K562 (cell line): Measurements from ENCODE around the gene WDR55. TPM values are rescaled to one million over a fixed set of nuclear protein-coding genes. Genes with fewer than 3 reads are reported as not detected.

Experiments
- ARID1B ChIP-seq: fragments of 450-650 bp; IDR thresholded peaks from 2 replicates; pipeline ENCODE4 v1.6.1; 2016; ENCODE audit warnings: antibody characterized with exemption, mild to moderate bottlenecking, inconsistent platforms
- KLF1 ChIP-seq: fragments of 450-650 bp; IDR thresholded peaks from 2 replicates; pipeline ENCODE4 v1.6.1; 2016; ENCODE audit warnings: missing genetic modification characterization, missing compliant biosample characterization
- PRDM10 ChIP-seq: fragments of 450-650 bp; IDR thresholded peaks from 2 replicates; pipeline ENCODE4 v1.6.1; 2018; ENCODE audit not compliant: partially characterized antibody
- RBM17 ChIP-seq: fragments of 200-400 bp; formaldehyde crosslinking; IDR thresholded peaks from 2 replicates; pipeline ENCODE4 v1.6.1; 2017; ENCODE audit warnings: low read depth, mild to moderate bottlenecking, low read length, borderline replicate concordance
- SRSF9 ChIP-seq: fragments of 200-400 bp; formaldehyde crosslinking; IDR thresholded peaks from 2 replicates; pipeline ENCODE4 v1.6.1; 2017; ENCODE audit warnings: low read depth, low read length, borderline replicate concordance
- STAT6 ChIP-seq: sonication (generic); formaldehyde crosslinking; IDR thresholded peaks from 2 replicates; pipeline ENCODE4 v1.8.1; 2023; ENCODE audit warnings: mild to moderate bottlenecking, missing genetic modification reagents
- ZNF140 ChIP-seq: fragments of 250-450 bp; sonication (Bioruptor Pico); IDR thresholded peaks from 2 replicates; pipeline ENCODE4 v1.8.0; 2021; ENCODE audit warnings: moderate library complexity, mild to moderate bottlenecking, inconsistent platforms
- ZNF239 ChIP-seq: fragments of 250-450 bp; sonication (Bioruptor Pico); IDR thresholded peaks from 2 replicates; pipeline ENCODE4 v1.4.0; 2020; ENCODE audit warnings: mild to moderate bottlenecking
- ZNF354B ChIP-seq: fragments of 250-450 bp; sonication (Bioruptor Pico); IDR thresholded peaks from 2 replicates; pipeline ENCODE4 v1.4.0; 2020
- ZNF584 ChIP-seq: fragments of 200-800 bp; sonication (Bioruptor generic); IDR thresholded peaks from 2 replicates; pipeline ENCODE4 v1.6.1; 2016; ENCODE audit warnings: low read depth, mild to moderate bottlenecking, missing genetic modification characterization, missing compliant biosample characterization
- ZNF609 ChIP-seq: sonication (generic); formaldehyde crosslinking; IDR thresholded peaks from 2 replicates; pipeline ENCODE4 v1.8.1; 2023; ENCODE audit warnings: missing genetic modification reagents, mild to moderate bottlenecking, borderline replicate concordance
- ZNF764 ChIP-seq: fragments of 250-450 bp; sonication (Bioruptor Pico); IDR thresholded peaks from 2 replicates; pipeline ENCODE4 v1.4.0; 2020; ENCODE audit warnings: low read depth, mild to moderate bottlenecking, moderate library complexity
- ZNF830 ChIP-seq: fragments of 250-450 bp; sonication (Bioruptor Pico); IDR thresholded peaks from 2 replicates; pipeline ENCODE4 v1.5.0; 2021; ENCODE audit warnings: mild to moderate bottlenecking
- polyA plus RNA-seq, 8 experiments: library from polyadenylated mRNA; depleted of rRNA in 4 of 8; stranded (reverse) in 5 of 8; unstranded in 3 of 8; fragments of >200 nt; fragmentation: Nextera tagmentation in 2 of 8; fragmentation: Illumina TruSeq in 1 of 8; extraction: Ambion mirVana in 2 of 8; extraction: Trizol in 1 of 8; gene quantifications; 2 replicates each; pipeline versions ENCODE4 v1.2.1 to v1.2.3, GENCODE V29; 2011 to 2014; ENCODE audit warnings: inconsistent platforms in 1 of 8, missing spikeins in 1 of 8
- total RNA-seq, 7 experiments: library from RNA; depleted of rRNA in 6 of 7; stranded (reverse); fragments of >200 nt in 6 of 7; fragmentation: Illumina TruSeq in 2 of 7; extraction: Trizol in 2 of 7; gene quantifications; 2 replicates each; pipeline versions ENCODE4 v1.2.1 to v1.2.3, GENCODE V29; 2011 to 2021; ENCODE audit warnings: low replicate concordance in 1 of 7
- TF ChIP-seq, protein P1 (sequence below): fragments of 250-450 bp; sonication (Bioruptor Pico); IDR thresholded peaks from 2 replicates; pipeline ENCODE4 v1.4.0; 2020; ENCODE audit warnings: borderline replicate concordance

WDR55 gene
- total and polyA plus RNA-seq, 9 of the 15 experiments (the other 6 are each of a cell fraction or from before 2014, with no cell fraction given), result 5.2 to 45.0 (median 29.3) TPM

- no peak for TF ChIP-seq STAT6 (CRISPR knock-in tag)
- no peak for TF ChIP-seq ZNF354B (CRISPR knock-in tag)
- no peak for TF ChIP-seq ZNF609 (CRISPR knock-in tag)
- TF ChIP-seq ZNF584 (CRISPR knock-in tag), result no peak
- TF ChIP-seq ZNF239, result no peak
- no peak for TF ChIP-seq RBM17
- no peak for TF ChIP-seq ZNF140 (CRISPR knock-in tag)
- no peak for TF ChIP-seq ZNF830 (CRISPR knock-in tag)
- TF ChIP-seq KLF1, result no peak
- TF ChIP-seq SRSF9, result no peak
- TF ChIP-seq ZNF764, result peak; percentile 60; the same call in 1 of the 2 replicates
- TF ChIP-seq ARID1B, result peak; percentile 82
- TF ChIP-seq, protein P1, sequence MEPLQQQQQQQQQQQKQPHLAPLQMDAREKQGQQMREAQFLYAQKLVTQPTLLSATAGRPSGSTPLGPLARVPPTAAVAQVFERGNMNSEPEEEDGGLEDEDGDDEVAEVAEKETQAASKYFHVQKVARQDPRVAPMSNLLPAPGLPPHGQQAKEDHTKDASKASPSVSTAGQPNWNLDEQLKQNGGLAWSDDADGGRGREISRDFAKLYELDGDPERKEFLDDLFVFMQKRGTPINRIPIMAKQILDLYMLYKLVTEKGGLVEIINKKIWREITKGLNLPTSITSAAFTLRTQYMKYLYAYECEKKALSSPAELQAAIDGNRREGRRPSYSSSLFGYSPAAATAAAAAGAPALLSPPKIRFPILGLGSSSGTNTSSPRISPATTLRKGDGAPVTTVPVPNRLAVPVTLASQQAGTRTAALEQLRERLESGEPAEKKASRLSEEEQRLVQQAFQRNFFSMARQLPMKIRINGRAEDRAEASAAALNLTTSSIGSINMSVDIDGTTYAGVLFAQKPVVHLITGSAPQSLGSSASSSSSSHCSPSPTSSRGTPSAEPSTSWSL, result no peak
- TF ChIP-seq PRDM10, result peak; percentile 47
Measured at GRCh38 chr5:140710899-140711552, 46.3 kb downstream of the WDR55 start (continued).
